ENCODE measurements around the gene CAB39.

The CAB39 gene

DNA sequence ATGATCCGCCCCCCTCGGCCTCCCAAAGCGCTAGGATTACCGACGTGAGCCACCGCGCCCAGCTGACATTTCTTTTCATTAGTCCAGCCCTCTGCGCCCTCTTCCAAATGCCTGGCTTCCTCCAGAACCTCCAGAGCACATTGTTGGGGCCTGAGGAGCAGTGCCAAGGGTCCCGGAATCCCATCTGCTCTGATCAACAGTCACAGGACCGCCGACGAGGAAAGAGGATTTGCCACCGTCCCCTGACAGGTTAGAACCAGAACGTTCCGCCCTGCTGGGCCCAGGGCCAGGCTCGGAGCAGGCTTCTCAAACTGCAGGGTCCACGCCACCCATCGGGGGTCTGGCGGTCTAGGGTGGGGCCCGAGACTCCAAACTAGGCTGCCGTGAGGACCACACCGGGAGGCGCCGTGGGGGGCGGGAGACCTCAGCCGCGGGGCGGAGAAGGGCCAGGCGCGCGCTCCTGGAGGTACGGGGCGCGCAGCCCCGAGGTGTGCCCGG lies 115.2 kb downstream of the CAB39 start:
- ATAC-seq, result no peak
- no peak for TF ChIP-seq ZFP3 (CRISPR knock-in tag; IDR thresholded peaks at IDR 0.05)
- no peak for TF ChIP-seq ZC3H10 (CRISPR knock-in tag; IDR thresholded peaks at IDR 0.05)

DNA sequence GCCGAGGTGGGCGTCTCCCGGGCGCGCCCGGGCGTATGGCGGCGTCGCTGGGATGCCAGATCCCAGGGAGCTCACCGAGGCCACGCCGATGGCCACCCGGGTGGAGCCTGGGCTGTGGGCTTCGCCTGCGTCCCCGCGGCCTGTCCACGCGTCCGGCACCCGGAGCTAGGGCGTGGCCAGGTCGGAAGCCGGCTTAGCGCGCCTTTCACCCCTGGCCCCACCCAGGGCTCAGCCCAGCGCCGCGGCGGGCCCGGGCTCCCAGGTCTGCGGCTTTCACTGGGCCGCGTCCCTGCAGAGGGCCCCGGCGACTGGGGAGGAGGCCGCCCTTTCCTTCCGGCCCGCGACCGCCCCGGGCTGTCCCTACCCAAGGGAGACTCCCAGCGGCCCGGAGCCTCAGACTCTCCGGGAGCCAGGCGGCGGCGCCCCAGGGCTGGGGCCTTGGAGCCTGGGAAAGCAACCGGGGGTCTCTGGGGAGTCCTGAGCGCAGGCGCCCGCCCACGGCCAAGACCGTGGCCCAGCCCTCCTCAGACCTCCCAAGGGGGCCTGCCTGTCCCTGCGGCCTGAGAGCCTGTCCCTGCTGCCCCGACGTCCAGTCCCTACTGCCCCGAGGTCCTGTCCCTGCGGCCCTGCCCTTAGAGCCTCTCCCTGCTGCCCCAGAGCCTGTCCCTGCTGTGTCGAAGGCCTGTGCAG lies 115.8 kb downstream of the CAB39 start:
- ATAC-seq, result no peak

GRCh38 chr2:230829293-230829692 lies 116.7 kb downstream of the CAB39 start:
- TF ChIP-seq GLIS3 (CRISPR knock-in tag; IDR thresholded peaks at IDR 0.05) (no peak), SNAI2 (CRISPR knock-in tag; IDR thresholded peaks at IDR 0.05) (no peak), POU6F1 (CRISPR knock-in tag; IDR thresholded peaks at IDR 0.05; ENCODE audit: borderline replicate concordance, low read depth) (no peak), PPARA (CRISPR knock-in tag; IDR thresholded peaks at IDR 0.05; ENCODE audit: borderline replicate concordance) (no peak), ZNF8 (CRISPR knock-in tag; IDR thresholded peaks at IDR 0.05) (no peak), CREB5 (CRISPR knock-in tag; IDR thresholded peaks at IDR 0.05; ENCODE audit: low read depth) (no peak), ZNF565 (CRISPR knock-in tag; conservative IDR thresholded peaks at IDR 0.05; ENCODE audit: low read depth) (no peak)
- TF ChIP-seq, protein P1, sequence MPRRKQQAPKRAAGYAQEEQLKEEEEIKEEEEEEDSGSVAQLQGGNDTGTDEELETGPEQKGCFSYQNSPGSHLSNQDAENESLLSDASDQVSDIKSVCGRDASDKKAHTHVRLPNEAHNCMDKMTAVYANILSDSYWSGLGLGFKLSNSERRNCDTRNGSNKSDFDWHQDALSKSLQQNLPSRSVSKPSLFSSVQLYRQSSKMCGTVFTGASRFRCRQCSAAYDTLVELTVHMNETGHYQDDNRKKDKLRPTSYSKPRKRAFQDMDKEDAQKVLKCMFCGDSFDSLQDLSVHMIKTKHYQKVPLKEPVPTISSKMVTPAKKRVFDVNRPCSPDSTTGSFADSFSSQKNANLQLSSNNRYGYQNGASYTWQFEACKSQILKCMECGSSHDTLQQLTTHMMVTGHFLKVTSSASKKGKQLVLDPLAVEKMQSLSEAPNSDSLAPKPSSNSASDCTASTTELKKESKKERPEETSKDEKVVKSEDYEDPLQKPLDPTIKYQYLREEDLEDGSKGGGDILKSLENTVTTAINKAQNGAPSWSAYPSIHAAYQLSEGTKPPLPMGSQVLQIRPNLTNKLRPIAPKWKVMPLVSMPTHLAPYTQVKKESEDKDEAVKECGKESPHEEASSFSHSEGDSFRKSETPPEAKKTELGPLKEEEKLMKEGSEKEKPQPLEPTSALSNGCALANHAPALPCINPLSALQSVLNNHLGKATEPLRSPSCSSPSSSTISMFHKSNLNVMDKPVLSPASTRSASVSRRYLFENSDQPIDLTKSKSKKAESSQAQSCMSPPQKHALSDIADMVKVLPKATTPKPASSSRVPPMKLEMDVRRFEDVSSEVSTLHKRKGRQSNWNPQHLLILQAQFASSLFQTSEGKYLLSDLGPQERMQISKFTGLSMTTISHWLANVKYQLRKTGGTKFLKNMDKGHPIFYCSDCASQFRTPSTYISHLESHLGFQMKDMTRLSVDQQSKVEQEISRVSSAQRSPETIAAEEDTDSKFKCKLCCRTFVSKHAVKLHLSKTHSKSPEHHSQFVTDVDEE (CRISPR knock-in tag; IDR thresholded peaks at IDR 0.05), result no peak

More for the DNA sequence above, 115.8 kb downstream of the CAB39 start:
- TF ChIP-seq CSDC2 (CRISPR knock-in tag; IDR thresholded peaks at IDR 0.05) (no peak), ESRRG (CRISPR knock-in tag; IDR thresholded peaks at IDR 0.05) (no peak), OSR1 (CRISPR knock-in tag; IDR thresholded peaks at IDR 0.05) (no peak), ZFP30 (CRISPR knock-in tag; IDR thresholded peaks at IDR 0.05) (no peak), RARB (CRISPR knock-in tag; IDR thresholded peaks at IDR 0.05) (no peak), CREB5 (CRISPR knock-in tag; IDR thresholded peaks at IDR 0.05; ENCODE audit: low read depth) (no peak), TOX (CRISPR knock-in tag; IDR thresholded peaks at IDR 0.05; ENCODE audit: borderline replicate concordance) (no peak), ZC3H10 (CRISPR knock-in tag; IDR thresholded peaks at IDR 0.05) (no peak), ISL1 (CRISPR knock-in tag; IDR thresholded peaks at IDR 0.05) (no peak), GLIS3 (CRISPR knock-in tag; IDR thresholded peaks at IDR 0.05) (no peak), ZNF8 (CRISPR knock-in tag; IDR thresholded peaks at IDR 0.05) (no peak), BACH2 (CRISPR knock-in tag; IDR thresholded peaks at IDR 0.05; ENCODE audit: borderline replicate concordance) (no peak), ZNF70 (CRISPR knock-in tag; IDR thresholded peaks at IDR 0.05) (no peak), TCF4 (CRISPR knock-in tag; IDR thresholded peaks at IDR 0.05; ENCODE audit: borderline replicate concordance) (no peak), SNAI2 (CRISPR knock-in tag; IDR thresholded peaks at IDR 0.05) (no peak), ZFP3 (CRISPR knock-in tag; IDR thresholded peaks at IDR 0.05) (no peak), ARNTL (CRISPR knock-in tag; IDR thresholded peaks at IDR 0.05; ENCODE audit: borderline replicate concordance, low read depth) (no peak), POU6F1 (CRISPR knock-in tag; IDR thresholded peaks at IDR 0.05; ENCODE audit: borderline replicate concordance, low read depth) (no peak)
- TF ChIP-seq, protein P1 (CRISPR knock-in tag; IDR thresholded peaks at IDR 0.05), result no peak
- TF ChIP-seq, protein P2, sequence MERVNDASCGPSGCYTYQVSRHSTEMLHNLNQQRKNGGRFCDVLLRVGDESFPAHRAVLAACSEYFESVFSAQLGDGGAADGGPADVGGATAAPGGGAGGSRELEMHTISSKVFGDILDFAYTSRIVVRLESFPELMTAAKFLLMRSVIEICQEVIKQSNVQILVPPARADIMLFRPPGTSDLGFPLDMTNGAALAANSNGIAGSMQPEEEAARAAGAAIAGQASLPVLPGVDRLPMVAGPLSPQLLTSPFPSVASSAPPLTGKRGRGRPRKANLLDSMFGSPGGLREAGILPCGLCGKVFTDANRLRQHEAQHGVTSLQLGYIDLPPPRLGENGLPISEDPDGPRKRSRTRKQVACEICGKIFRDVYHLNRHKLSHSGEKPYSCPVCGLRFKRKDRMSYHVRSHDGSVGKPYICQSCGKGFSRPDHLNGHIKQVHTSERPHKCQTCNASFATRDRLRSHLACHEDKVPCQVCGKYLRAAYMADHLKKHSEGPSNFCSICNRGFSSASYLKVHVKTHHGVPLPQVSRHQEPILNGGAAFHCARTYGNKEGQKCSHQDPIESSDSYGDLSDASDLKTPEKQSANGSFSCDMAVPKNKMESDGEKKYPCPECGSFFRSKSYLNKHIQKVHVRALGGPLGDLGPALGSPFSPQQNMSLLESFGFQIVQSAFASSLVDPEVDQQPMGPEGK (CRISPR knock-in tag; IDR thresholded peaks at IDR 0.05; ENCODE audit: borderline replicate concordance), result no peak

More at GRCh38 chr2:230829293-230829692, 116.7 kb downstream of the CAB39 start:
- ATAC-seq, result no peak

All from SK-N-SH treated with all-trans-retinoic acid at 6 μM for 48 hours (cell line).